Astrocyte (in vitro differentiated cells and primary cell): ENCODE results near the gene TAPBPL.

Source experiments
- EZH2 ChIP-seq: IDR thresholded peaks from 2 replicates; pipeline ENCODE4 v1.6.1; 2012; ENCODE audit warnings: mild to moderate bottlenecking, low read length, inconsistent platforms; ENCODE audit not compliant: insufficient read depth
- TF ChIP-seq, protein P1 (sequence below): IDR thresholded peaks from 2 replicates; pipeline ENCODE4 v1.5.1; 2011; ENCODE audit warnings: low read depth, mild to moderate bottlenecking, inconsistent platforms, low read length, moderate library complexity; ENCODE audit not compliant: insufficient read depth

DNA sequence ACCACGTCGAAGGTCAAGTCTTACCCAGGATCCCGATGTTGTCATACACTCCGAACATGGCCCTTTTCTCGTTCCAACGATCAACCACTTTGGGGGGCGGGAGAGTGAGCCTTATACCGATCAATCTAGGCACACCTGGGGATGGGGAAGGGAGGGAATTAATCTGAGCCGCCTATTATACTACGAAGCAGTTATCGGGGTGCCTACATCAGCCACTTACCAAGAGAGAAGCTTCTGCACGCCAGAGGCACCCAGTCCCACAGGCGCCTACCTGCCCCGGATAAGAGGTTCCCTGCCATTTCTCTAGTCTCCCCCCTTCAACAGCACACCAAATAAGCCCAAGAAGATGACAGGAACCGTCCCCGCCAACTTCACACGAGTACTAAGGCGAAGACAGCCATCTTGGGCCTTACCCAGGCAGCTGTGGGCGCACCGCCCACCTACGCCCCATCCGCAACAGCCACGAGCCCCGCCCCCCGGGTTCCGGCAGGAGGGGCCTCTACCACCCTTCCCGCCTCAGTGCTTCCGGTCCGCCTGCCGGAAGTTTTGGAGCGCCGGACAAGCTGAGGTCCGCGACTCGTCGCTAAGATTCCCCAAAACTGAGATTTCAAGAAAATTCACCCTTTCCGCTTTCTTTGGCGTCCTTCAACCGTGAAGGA, 41.1 kb downstream of the TAPBPL start, which contains the start of gene MRPL51:
- TF ChIP-seq, protein P1, sequence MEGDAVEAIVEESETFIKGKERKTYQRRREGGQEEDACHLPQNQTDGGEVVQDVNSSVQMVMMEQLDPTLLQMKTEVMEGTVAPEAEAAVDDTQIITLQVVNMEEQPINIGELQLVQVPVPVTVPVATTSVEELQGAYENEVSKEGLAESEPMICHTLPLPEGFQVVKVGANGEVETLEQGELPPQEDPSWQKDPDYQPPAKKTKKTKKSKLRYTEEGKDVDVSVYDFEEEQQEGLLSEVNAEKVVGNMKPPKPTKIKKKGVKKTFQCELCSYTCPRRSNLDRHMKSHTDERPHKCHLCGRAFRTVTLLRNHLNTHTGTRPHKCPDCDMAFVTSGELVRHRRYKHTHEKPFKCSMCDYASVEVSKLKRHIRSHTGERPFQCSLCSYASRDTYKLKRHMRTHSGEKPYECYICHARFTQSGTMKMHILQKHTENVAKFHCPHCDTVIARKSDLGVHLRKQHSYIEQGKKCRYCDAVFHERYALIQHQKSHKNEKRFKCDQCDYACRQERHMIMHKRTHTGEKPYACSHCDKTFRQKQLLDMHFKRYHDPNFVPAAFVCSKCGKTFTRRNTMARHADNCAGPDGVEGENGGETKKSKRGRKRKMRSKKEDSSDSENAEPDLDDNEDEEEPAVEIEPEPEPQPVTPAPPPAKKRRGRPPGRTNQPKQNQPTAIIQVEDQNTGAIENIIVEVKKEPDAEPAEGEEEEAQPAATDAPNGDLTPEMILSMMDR: no peak
- no peak for TF ChIP-seq EZH2
